Erythroblast (primary cell): ENCODE data around the gene UTRN.

Source experiments
- GATA1 ChIP-seq: IDR thresholded peaks from 2 replicates; pipeline ENCODE4 v1.6.1; 2011; ENCODE audit warnings: low read depth, mild to moderate bottlenecking, control low read depth, low read length, moderate library complexity
- POLR2A ChIP-seq: IDR thresholded peaks from 2 replicates; pipeline ENCODE4 v1.6.1; 2011; ENCODE audit warnings: mild to moderate bottlenecking, low read length

DNA sequence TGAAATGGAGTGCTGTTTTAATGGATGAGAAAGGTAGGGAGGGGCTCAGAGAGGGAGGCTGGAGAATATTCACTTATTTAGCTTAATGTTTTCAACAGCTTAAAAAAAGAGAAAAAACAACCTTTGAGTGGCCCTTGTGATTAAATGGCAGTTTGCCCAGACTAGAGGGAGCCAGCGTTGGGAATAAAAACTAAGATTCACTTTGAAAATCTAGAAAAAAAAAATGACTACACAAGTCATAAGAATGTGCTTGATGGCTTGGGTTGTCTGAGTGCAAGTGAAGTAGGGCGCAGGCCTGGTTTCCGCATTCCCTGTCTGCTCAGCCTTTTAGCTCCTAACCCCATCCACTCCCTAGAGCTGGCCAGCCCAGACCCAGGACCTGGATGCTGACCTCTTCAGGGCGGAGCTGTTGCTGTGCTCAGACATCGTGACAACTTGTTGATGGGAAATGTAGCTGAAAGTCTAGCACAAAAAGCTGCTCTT lies 28.9 kb downstream of the UTRN start:
- no peak for TF ChIP-seq POLR2A
- TF ChIP-seq GATA1 = no peak
